WTC11 (cell line): Measurements from ENCODE around the gene GJB5. TPM values are rescaled to one million over a fixed set of nuclear protein-coding genes. Genes with fewer than 3 reads are reported as not detected.

Experiments
- ATAC-seq: fragments of 200-7000 bp; cut with Tn5 transposase; 2 replicates; pipeline ENCODE4 v1.10.0; 2021; ENCODE audit warnings: mild to moderate bottlenecking, moderate library complexity
- CTCF ChIA-PET: fragments of 300-600 bp; sonication (Branson Sonifier 250); formaldehyde crosslinking; loops from one replicate; lab custom pipeline; 2021; ENCODE audit warnings: antibody characterized with exemption; lab: Charles Lee
- POLR2A ChIA-PET: fragments of 350-600 bp; sonication (Branson Sonifier 250); formaldehyde crosslinking; loops from one replicate; lab custom pipeline; 2021; ENCODE audit warnings: antibody characterized with exemption; lab: Charles Lee
- DNase-seq: peaks from one replicate; pipeline ENCODE4 v3.0.0; 2021; ENCODE audit warnings: low spot score
- H3K27ac Mint-ChIP-seq: 2 replicates; pipeline ENCODE4 v1.8.0; 2021; ENCODE audit warnings: mixed read lengths
- H3K27me3 Mint-ChIP-seq: 2 replicates; pipeline ENCODE4 v1.8.0; 2021; ENCODE audit warnings: low read depth, mild to moderate bottlenecking, moderate library complexity, mixed read lengths
- H3K36me3 Mint-ChIP-seq: 2 replicates; pipeline ENCODE4 v1.8.0; 2021; ENCODE audit warnings: mixed read lengths
- H3K4me1 Mint-ChIP-seq: 2 replicates; pipeline ENCODE4 v1.8.0; 2022; ENCODE audit warnings: mixed read lengths
- H3K4me3 Mint-ChIP-seq: 2 replicates; pipeline ENCODE4 v1.8.0; 2021; ENCODE audit warnings: mild to moderate bottlenecking, moderate library complexity, mixed read lengths
- H3K9me3 Mint-ChIP-seq: 2 replicates; pipeline ENCODE4 v1.8.0; 2021; ENCODE audit warnings: mixed read lengths
- ARID4B ChIP-seq: sonication (generic); formaldehyde crosslinking; IDR thresholded peaks from 2 replicates; pipeline ENCODE4 v1.8.0; 2023; ENCODE audit warnings: missing genetic modification reagents, mild to moderate bottlenecking, borderline replicate concordance
- ATF1 ChIP-seq: sonication (generic); formaldehyde crosslinking; IDR thresholded peaks from 2 replicates; pipeline ENCODE4 v1.8.1; 2023; ENCODE audit warnings: mild to moderate bottlenecking, moderate library complexity, missing genetic modification reagents
- E2F1 ChIP-seq: sonication (generic); formaldehyde crosslinking; IDR thresholded peaks from 2 replicates; pipeline ENCODE4 v1.8.0; 2022; ENCODE audit warnings: mild to moderate bottlenecking, missing genetic modification reagents
- ESRRA ChIP-seq: sonication (generic); formaldehyde crosslinking; IDR thresholded peaks from 2 replicates; pipeline ENCODE4 v1.8.1; 2022; ENCODE audit warnings: mild to moderate bottlenecking, missing genetic modification reagents, borderline replicate concordance
- FOXP4 ChIP-seq: sonication (generic); formaldehyde crosslinking; IDR thresholded peaks from 2 replicates; pipeline ENCODE4 v1.8.0; 2022; ENCODE audit warnings: mild to moderate bottlenecking, missing genetic modification reagents
- GTF2I ChIP-seq: fragments of 250-450 bp; sonication (Bioruptor Pico); conservative IDR thresholded peaks from 2 replicates; pipeline ENCODE4 v1.4.0; 2021; ENCODE audit warnings: mild to moderate bottlenecking
- JAZF1 ChIP-seq: fragments of 250-450 bp; sonication (Bioruptor Pico); IDR thresholded peaks from 2 replicates; pipeline ENCODE4 v1.9.0; 2021; ENCODE audit warnings: moderate library complexity, mild to moderate bottlenecking, inconsistent platforms
- MXD4 ChIP-seq: fragments of 250-450 bp; sonication (Bioruptor Pico); IDR thresholded peaks from 2 replicates; pipeline ENCODE4 v1.8.0; 2021; ENCODE audit warnings: mild to moderate bottlenecking, moderate library complexity, borderline replicate concordance
- NFYB ChIP-seq: sonication (generic); formaldehyde crosslinking; conservative IDR thresholded peaks from 2 replicates; pipeline ENCODE4 v1.8.0; 2022; ENCODE audit warnings: low read depth, missing genetic modification reagents
- RORB ChIP-seq: fragments of 250-450 bp; sonication (Bioruptor Pico); IDR thresholded peaks from 2 replicates; pipeline ENCODE4 v1.9.0; 2021; ENCODE audit warnings: mild to moderate bottlenecking
- TP53 ChIP-seq: sonication (generic); formaldehyde crosslinking; IDR thresholded peaks from 2 replicates; pipeline ENCODE4 v1.8.1; 2023; ENCODE audit warnings: mild to moderate bottlenecking, missing genetic modification reagents
- ZNF263 ChIP-seq: sonication (generic); formaldehyde crosslinking; IDR thresholded peaks from 2 replicates; pipeline ENCODE4 v1.8.1; 2022; ENCODE audit warnings: low read depth, mild to moderate bottlenecking, moderate library complexity, missing genetic modification reagents
- ZNF423 ChIP-seq: fragments of 250-450 bp; sonication (Bioruptor Pico); IDR thresholded peaks from 2 replicates; pipeline ENCODE4 v2.1.2; 2022; ENCODE audit warnings: mild to moderate bottlenecking, moderate library complexity
- total RNA-seq: library from RNA; stranded (reverse); gene quantifications from 3 replicates; pipeline ENCODE4 v1.2.3, GENCODE V29; 2021
- TF ChIP-seq, protein P1 (sequence below): fragments of 250-450 bp; sonication (Bioruptor Pico); conservative IDR thresholded peaks from 2 replicates; pipeline ENCODE4 v1.9.0; 2021; ENCODE audit warnings: mild to moderate bottlenecking
- TF ChIP-seq, protein P2 (sequence below): sonication (generic); formaldehyde crosslinking; IDR thresholded peaks from 2 replicates; pipeline ENCODE4 v1.8.1; 2022; ENCODE audit warnings: low read depth, mild to moderate bottlenecking, moderate library complexity, missing genetic modification reagents, borderline replicate concordance

The GJB5 gene
- total RNA-seq, 1 experiment from 2014 or later = 0.55 TPM

DNA sequence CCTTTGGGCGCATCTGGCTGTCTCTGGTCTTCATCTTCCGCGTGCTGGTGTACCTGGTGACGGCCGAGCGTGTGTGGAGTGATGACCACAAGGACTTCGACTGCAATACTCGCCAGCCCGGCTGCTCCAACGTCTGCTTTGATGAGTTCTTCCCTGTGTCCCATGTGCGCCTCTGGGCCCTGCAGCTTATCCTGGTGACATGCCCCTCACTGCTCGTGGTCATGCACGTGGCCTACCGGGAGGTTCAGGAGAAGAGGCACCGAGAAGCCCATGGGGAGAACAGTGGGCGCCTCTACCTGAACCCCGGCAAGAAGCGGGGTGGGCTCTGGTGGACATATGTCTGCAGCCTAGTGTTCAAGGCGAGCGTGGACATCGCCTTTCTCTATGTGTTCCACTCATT is 2.5 kb downstream of the GJB5 start:
- H3K36me3 Mint-ChIP-seq = no peaks in the 10 kb centered on the region
- peaks cover 18% of the 10 kb centered on the region for H3K4me1 Mint-ChIP-seq
- TF ChIP-seq ESRRA (CRISPR knock-in tag) = no peak
- TF ChIP-seq E2F1 (CRISPR knock-in tag) = no peak
- no peak for TF ChIP-seq ATF1 (CRISPR knock-in tag)
- no peak for TF ChIP-seq GTF2I (CRISPR knock-in tag)
- no peak overlapping the region for H3K27ac Mint-ChIP-seq
- ATAC-seq (no peak), DNase-seq (no peak)
- no peaks in the 10 kb centered on the region for H3K27me3 Mint-ChIP-seq
- CTCF ChIA-PET = interaction anchor here (0.6 to 1.4 kb wide), 2 partner anchors 14 to 1804 kb away, joined by 3 to 4 read pairs; no protein-coding TSS in a partner anchor
- H3K4me3 Mint-ChIP-seq = no peak overlapping the region
- POLR2A ChIA-PET = interaction anchor here (1.2 kb wide), 1 partner anchor 15 kb away, joined by 3 read pairs; no protein-coding TSS in a partner anchor
- peaks cover 6% of the 10 kb centered on the region; the same call in 1 of the 2 replicates for H3K9me3 Mint-ChIP-seq

DNA sequence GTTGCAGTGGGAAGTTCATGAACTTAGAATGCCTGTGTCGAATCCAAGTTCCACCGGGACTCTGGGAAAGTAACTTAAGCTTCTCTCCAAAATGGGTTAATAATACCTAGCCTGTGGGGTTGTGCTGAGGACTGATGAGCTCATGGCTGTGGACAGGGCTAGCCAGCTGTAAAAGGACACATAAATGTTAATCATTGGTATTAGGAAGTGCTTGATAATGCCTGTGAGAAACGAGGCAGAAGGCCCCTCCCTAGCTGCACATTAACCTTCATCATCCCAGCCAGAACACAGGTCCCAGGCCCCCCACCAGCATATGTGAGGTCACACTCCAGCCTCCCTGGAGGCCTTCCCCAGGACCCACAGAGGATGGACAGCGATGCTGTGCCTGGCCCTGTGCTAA is 3.9 kb downstream of the GJB5 start:
- Mint-ChIP-seq H3K27me3 (no peaks in the 10 kb centered on the region; the same call in 1 of the 2 replicates), H3K36me3 (no peaks in the 10 kb centered on the region; the same call in 1 of the 2 replicates), H3K4me1 (peaks cover 29% of the 10 kb centered on the region), H3K9me3 (peaks cover 8% of the 10 kb centered on the region; the same call in 1 of the 2 replicates), H3K4me3 (no peak overlapping the region), H3K27ac (no peak overlapping the region)
- POLR2A ChIA-PET = interaction anchor here (1.2 kb wide), 1 partner anchor 16 kb away, joined by 3 read pairs; no protein-coding TSS in a partner anchor
- no peak for ATAC-seq
- CTCF ChIA-PET = interaction anchor here (1.4 to 2.1 kb wide), 3 partner anchors 12 to 23 kb away, joined by 3 to 17 read pairs (median 5); no protein-coding TSS in a partner anchor
- TF ChIP-seq, protein P1, sequence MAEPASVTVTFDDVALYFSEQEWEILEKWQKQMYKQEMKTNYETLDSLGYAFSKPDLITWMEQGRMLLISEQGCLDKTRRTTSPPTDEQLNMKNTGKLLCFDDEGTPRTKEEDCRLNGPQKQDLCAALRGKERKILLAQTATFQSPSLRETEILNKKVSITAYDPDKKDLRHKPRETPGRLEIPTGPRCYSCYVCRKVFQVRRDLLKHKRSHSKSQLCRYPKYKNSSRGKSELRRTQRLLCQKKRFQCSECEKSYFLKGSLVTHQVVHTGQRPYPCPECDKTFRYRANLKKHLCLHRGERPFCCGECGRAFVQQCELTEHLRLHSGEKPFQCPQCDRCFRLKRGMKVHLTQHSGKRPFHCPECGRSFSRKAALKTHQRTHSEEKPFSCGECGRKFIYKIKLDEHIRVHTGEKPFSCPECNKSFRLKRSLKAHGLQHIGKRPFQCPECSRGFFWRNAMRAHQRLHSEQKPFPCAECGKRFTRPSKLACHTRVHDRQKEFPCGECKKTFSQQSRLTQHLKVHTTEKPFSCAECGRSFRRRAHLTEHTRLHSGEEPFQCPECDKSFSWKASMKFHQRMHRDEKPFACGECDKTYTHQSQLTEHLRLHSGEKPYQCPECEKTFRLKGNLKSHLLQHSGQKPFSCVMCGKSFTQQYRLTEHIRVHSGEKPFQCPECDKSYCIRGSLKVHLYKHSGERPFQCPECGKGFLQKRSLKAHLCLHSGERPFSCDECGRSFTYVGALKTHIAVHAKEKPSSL (CRISPR knock-in tag) = no peak
- DNase-seq = no peak

DNA sequence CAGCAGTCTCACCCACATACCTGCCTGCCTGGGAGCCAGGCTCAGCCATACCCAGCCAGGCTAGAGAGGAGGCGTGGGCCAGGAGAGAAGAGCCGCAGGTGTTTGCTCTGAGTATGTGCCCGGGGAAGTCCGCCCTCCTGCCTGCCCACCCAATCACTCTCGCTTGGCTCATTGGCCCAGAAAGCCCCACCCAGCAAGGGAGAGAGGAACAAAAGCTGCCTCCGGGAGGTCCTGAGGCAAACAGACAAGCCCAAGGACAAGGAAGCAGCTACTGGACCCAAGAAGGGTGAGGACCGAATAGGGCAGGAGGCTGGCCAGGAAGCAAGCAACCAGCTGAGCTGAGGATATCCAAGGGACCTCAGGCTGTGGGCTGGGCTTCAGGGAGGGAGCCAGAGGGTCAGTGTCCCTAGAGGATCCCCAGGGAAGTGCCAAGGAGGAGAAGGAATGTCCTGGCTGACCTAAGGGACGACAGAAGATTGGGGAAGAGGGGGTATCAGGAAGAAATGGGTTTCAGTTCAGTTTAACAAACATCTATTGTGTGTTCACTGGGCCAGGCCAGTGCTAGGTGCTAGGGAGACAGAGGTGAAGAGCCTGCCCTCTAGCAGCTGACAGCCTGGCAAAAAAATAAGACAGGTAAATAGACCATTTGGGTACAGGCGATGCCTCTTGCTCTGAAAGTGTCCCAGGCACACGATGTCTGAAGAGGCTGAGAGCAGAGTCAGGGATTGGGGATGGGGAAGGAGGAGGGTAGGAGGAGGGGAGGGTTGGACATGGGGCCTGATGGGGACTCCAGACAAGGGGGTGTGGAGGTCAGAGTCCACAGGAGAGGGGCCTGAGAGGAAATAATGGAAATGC is 4.9 kb downstream of the GJB5 start, which contains the start of gene GJB4:
Gene GJB4 (plus strand): TSS at position 238 of the 855 bp plus-strand sequence. CDS start 1,515 bp downstream, outside the sequence.
- peak; percentile 65 for ATAC-seq
- POLR2A ChIA-PET = no interaction called here
- TF ChIP-seq ARID4B (CRISPR knock-in tag) = no peak
- TF ChIP-seq GTF2I (CRISPR knock-in tag) = no peak
- no peak for TF ChIP-seq ZNF263 (CRISPR knock-in tag)
- no peak for TF ChIP-seq RORB
- TF ChIP-seq NFYB = no peak
- no peak for TF ChIP-seq JAZF1 (CRISPR knock-in tag)
- TF ChIP-seq, protein P1 (CRISPR knock-in tag) = no peak
- TF ChIP-seq ZNF423 = no peak
- TF ChIP-seq MXD4 (CRISPR knock-in tag) = no peak
- TF ChIP-seq FOXP4 (CRISPR knock-in tag) = no peak
- TF ChIP-seq, protein P2, sequence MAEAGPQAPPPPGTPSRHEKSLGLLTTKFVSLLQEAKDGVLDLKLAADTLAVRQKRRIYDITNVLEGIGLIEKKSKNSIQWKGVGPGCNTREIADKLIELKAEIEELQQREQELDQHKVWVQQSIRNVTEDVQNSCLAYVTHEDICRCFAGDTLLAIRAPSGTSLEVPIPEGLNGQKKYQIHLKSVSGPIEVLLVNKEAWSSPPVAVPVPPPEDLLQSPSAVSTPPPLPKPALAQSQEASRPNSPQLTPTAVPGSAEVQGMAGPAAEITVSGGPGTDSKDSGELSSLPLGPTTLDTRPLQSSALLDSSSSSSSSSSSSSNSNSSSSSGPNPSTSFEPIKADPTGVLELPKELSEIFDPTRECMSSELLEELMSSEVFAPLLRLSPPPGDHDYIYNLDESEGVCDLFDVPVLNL = no peak
- no peak for TF ChIP-seq TP53

More for the DNA sequence above, 4.9 kb downstream of the GJB5 start, which contains the start of gene GJB4:
- CTCF ChIA-PET = interaction anchor here (0.6 to 2.1 kb wide), 4 partner anchors 9 to 93 kb away, joined by 3 to 17 read pairs (median 5); no protein-coding TSS in a partner anchor
- Mint-ChIP-seq H3K9me3 (peaks cover 9% of the 10 kb centered on the region; the same call in 1 of the 2 replicates), H3K27ac (no peak within 1 kb of the TSS), H3K4me3 (no peak within 1 kb of the TSS), H3K36me3 (no peaks in the 10 kb centered on the region; the same call in 1 of the 2 replicates), H3K27me3 (peaks cover 3% of the 10 kb centered on the region; the same call in 1 of the 2 replicates), H3K4me1 (peaks cover 26% of the 10 kb centered on the region)
- DNase-seq = no peak
